IPS DF 4.7 (cell line): Measurements from ENCODE around the gene TENT4A.
"Not testable (repeated sequence)": the region's sequence is repeated elsewhere in the genome, so short reads cannot be mapped to it uniquely, and the experiment has no call there.

Source experiments
- DNase-seq: peaks from one replicate; pipeline ENCODE4 v3.0.0-alpha.2; 2013; ENCODE audit warnings: low spot score; ENCODE audit errors: extremely low read depth

The TENT4A gene

GRCh38 chr5:6713274-6714225 lies at the start of gene TENT4A:
TENT4A (plus strand) TSS chr5:6713432; CDS start chr5:6713984, 552 bp downstream.
- no peak for DNase-seq

GRCh38 chr5:6666762-6667161 lies 46.5 kb upstream of the TENT4A start:
- no peak for DNase-seq

- DNase-seq = no peak
Observed at GRCh38 chr5:6667648-6668047, 45.6 kb upstream of the TENT4A start.

GRCh38 chr5:6668717-6669116 lies 44.5 kb upstream of the TENT4A start:
- not testable (repeated sequence) for DNase-seq

GRCh38 chr5:6673031-6673430 lies 40.2 kb upstream of the TENT4A start:
- DNase-seq = no peak

DNA sequence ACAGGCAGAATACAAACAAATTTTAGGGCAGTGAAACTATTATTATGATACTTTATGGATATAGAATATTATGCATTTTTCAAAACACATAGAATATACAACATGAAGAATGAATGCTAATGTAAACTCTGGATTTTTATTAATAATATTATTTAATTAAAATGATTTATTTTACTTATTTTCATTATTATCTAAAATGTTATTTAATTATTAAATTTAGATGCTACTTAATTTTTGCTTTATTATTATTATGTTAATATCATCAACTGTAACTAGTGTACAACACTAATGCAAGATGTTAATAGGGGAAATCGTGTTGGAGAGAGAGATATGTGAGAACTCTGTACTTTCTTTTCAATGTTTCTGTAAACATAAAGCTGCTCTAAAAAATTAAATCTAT lies 39.3 kb upstream of the TENT4A start:
- DNase-seq = no peak

GRCh38 chr5:6674421-6674820 lies 38.8 kb upstream of the TENT4A start:
- no peak for DNase-seq

GRCh38 chr5:6674886-6675285 lies 38.3 kb upstream of the TENT4A start:
- DNase-seq = no peak

DNA sequence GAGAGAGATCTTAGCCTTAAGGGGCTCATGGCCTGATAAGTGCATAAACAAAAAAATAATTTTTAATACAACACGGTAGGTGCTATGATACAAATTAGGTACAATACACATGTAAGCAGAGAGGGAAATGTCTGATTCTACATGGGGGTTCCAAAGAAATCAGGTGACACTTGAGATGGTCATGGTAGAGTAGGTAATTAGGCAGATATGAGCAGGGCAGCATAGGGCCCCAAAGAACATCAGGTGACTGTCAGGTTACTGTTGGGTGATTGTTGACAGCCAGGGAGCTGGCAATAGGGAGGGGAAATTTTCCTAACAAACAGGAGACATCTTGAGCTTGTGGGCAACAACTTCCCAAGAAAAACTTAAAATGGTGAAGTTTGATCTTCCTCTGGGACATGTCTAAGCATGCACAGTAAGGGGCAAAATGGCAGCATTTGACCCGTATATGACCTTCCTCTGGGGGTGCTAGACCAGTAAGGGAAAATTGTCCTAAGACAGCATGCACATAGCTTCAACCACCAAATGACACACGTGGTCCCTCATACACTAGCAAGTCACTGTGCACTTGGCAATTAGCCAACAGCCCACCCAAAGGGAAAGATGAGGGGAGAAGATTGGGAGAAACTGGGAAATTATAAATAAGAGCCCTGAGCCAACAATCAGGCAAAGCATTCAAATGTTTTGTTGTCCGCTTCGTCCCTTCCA lies 37.3 kb upstream of the TENT4A start:
- DNase-seq = no peak

DNA sequence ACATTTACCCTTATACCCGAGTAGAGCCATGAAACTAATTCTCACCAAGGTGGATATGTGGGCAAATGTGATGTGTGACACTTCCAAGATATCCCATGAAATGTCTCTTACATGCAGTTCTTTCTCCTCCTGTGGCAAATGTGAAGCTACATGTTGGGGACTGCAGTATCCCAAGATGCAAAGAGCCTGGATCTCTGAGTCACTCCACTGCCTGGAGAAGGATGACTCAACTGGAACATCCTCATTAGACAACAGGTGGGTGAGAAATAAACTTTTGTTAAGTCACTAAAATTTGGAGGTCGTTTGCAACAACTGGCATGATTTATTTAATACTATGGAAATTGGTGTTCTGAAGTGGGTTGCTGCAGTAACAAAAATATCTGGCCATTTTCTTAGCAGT lies 36.5 kb upstream of the TENT4A start:
- no peak for DNase-seq

- DNase-seq = no peak
Observed at GRCh38 chr5:6678385-6678784, 34.8 kb upstream of the TENT4A start.

GRCh38 chr5:6680922-6681321 lies 32.3 kb upstream of the TENT4A start:
- no peak for DNase-seq

DNA sequence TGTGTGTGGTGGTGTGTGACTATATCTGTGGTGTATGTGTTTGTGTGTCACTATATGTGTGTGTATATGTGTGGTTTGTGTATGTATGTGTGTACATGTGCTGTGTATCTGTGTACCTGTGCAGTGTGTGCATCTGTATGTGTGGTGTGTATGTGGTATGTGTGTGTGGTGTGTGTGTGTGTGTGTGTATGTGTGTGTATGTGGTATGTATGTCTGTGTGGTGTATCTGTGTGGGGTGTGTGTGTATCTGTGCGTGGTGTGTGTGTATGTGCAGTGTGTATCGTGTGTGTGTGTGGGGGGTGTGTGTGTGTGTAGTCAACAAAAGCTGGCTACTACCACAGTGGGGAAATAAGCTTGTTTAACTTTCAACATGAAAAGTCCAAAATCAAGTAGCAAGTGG lies 31.6 kb upstream of the TENT4A start:
- no peak for DNase-seq

GRCh38 chr5:6682239-6682638 lies 31.0 kb upstream of the TENT4A start:
- DNase-seq = no peak

DNA sequence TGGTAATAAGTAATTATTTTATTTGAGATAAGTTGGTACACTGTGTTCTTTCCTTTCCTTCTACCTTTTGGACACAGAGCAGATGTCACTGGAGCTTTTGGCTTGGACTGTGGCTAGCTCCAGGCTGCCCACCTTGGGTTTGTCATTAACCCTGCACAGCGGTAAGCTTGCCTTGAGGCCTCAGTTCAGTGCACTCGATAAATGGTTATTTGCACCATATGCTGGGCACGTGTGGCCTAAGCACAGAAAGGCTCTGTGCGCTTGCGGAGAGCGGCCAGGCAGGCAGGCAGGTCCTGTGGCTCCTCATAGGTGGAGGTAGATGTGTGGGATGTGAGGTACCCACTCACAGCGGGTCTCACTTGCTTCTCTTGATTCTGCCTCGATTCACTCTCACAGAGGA lies 30.0 kb upstream of the TENT4A start:
- no peak for DNase-seq

DNA sequence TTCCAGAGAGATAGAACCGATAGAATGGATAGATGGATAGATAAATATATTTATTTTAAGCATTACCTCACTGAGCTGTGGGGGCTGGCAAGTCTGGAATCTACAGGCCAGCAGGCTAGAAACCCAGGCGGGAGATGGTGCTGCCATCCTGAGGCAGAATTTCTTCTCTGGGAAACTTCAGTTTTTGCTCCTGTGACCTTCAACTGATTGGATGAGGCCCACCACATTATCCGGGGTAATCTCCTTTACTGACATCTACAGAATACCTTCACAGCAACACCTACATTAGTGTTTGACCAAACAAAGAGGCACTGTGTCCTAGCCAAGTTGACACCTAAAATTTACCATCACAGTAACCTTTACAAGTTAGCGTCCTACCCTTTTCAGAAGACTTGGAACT lies 29.2 kb upstream of the TENT4A start:
- DNase-seq = no peak

- no peak for DNase-seq
Observed at GRCh38 chr5:6686501-6686900, 26.7 kb upstream of the TENT4A start.

- DNase-seq = peak; percentile 28
Observed at GRCh38 chr5:6686915-6687409, 26.3 kb upstream of the TENT4A start.

- DNase-seq = no peak
Observed at GRCh38 chr5:6687505-6687904, 25.7 kb upstream of the TENT4A start.

DNA sequence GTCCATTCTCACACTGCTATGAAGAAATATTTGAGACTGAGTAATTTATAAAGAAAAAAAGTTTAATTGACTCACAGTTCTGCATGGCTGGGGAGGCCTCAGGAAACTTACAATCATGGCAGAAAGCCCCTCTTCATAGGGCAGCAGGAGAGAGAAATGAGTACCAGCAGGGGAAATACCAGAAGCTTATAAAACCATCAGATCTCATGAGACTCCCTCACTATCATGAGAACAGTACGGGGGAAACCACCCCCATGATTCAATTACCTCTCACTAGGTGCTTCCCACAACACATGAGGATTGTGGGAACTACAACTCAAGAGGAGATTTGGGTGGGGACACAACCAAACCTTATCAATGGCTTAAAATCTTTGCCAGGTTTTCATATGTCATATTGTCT lies 20.3 kb upstream of the TENT4A start:
- no peak for DNase-seq

- DNase-seq = no peak
Observed at GRCh38 chr5:6698696-6699095, 14.5 kb upstream of the TENT4A start.

GRCh38 chr5:6699357-6699756 lies 13.9 kb upstream of the TENT4A start:
- DNase-seq = no peak
